ENCODE results near the gene TERB2. TPM values are rescaled to one million over a fixed set of nuclear protein-coding genes. Genes with fewer than 3 reads are reported as not detected.
"Not testable (repeated sequence)": the region's sequence is repeated elsewhere in the genome, so short reads cannot be mapped to it uniquely, and the experiment has no call there.

Gene TERB2
- total and polyA plus RNA-seq, 11 donors = not detected

GRCh38 chr15:44979617-44980339, 23.3 kb downstream of the TERB2 start:
- not testable (repeated sequence) for H3K27me3 ChIP-seq, H3K9me3 ChIP-seq, H3K4me3 ChIP-seq, H3K4me1 ChIP-seq, H3K27ac ChIP-seq, H3K36me3 ChIP-seq, DNase-seq, ATAC-seq
- intact Hi-C loops (cut with DNase I) = loop anchor here in 2 of 10 donors (10.0 kb wide), 2 partner anchors 45 to 135 kb away; partner anchors contain the start of genes DUOX2 (in 2 of the 2), DUOXA2 (in 2 of the 2) and SORD (in 1 of the 2)
- WGBS, 4 donors = 33 to 61% (median 55%) methylated on average over 1 to 2 of the region's 2 CpGs

GRCh38 chr15:44984144-44984543, 27.7 kb downstream of the TERB2 start:
- H3K4me1 ChIP-seq; H3K36me3 ChIP-seq; DNase-seq; intact Hi-C loops (cut with DNase I); H3K27ac ChIP-seq; ATAC-seq; H3K27me3 ChIP-seq; H3K9me3 ChIP-seq; H3K4me3 ChIP-seq: not testable (repeated sequence)
- 68 to 79% (median 72%) methylated on average over 1 of the region's 1 CpG for WGBS, 4 donors

GRCh38 chr15:44986346-44987055, 30.0 kb downstream of the TERB2 start:
- WGBS, 4 donors = 74 to 84% (median 75%) methylated on average over 4 of the region's 4 CpGs
- H3K4me1 ChIP-seq; H3K9me3 ChIP-seq; H3K27ac ChIP-seq; H3K4me3 ChIP-seq; H3K36me3 ChIP-seq; DNase-seq; ATAC-seq; H3K27me3 ChIP-seq; intact Hi-C loops (cut with DNase I): not testable (repeated sequence)

DNA sequence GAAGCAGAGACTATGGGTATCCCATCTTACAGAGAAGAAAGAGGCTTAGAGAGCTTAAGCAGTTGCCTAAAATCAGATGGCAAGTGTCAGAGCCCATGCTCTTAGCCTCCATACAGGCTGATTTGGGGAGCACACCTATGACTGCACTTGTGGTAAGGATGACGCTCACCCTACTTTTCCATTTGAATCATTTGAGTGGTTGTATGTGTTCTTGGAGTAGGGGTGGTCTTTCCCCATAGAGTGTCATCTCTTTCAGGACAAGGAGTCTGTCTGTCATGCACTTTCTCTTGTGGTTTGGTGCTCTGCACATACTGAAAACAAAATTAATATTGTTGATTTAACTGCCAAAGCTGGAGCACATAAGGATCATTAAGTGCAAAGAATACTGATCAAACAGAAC, 31.2 kb downstream of the TERB2 start:
- H3K27ac ChIP-seq; H3K4me3 ChIP-seq; intact Hi-C loops (cut with DNase I); ATAC-seq; H3K36me3 ChIP-seq; H3K27me3 ChIP-seq; H3K4me1 ChIP-seq; DNase-seq; H3K9me3 ChIP-seq: not testable (repeated sequence)
- WGBS, 4 donors = 88 to 100% (median 88%) methylated on average over 1 of the region's 1 CpG; no CpG with 5 or more reads in 1 of the 4 donors

DNA sequence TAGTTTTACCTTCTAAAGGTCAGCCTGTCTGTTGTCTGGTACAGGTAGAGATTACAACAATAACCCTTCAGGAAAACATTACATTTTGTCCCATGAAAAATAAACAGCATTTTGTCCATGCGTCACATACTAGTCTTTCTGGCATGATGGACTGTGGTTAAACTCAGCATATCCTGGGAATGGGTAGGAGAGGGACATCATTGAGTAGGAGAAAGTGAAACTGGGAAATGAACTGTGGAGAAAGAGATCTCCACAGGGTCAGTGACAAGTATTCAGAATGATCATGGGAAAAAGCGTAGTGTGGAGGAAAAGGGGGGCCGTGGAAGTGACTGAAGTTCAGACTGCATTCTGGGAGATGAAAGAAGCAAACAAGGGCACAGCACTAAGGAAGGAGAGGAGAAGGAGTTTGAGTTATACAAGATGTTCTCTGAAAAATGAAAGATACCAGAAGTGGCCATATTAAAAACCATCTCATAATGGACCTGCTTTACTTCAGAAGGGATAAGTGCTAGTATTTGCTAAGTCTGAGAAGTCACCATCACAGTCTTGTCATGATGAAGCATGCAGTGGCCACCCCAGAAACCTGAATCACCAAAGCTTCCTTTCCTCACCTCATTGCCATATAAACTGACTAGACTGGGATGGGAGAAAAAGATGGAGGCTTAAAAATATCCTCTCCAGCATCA, 31.8 kb downstream of the TERB2 start:
- ATAC-seq; H3K27me3 ChIP-seq; DNase-seq; H3K9me3 ChIP-seq; H3K36me3 ChIP-seq; H3K4me3 ChIP-seq; intact Hi-C loops (cut with DNase I); H3K4me1 ChIP-seq; H3K27ac ChIP-seq: not testable (repeated sequence)
- WGBS, 4 donors = 60 to 88% (median 84%) methylated on average over 1 to 3 of the region's 3 CpGs

DNA sequence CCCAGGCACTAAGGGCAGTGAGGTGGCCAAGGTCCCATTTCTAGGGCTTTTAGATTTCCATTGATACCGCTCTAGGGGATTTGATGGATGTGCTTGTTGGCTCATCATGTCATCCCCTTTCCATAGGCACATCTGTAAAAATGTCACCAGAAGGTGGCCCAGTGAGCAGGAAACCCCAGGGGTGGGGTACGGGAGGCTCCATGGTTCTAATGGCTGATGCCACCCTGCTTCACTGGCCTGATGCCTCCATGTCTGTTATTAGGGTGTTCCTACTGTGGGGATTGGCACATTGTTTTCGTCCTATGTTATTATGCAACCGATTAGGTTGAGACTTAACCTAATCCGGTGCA, 32.4 kb downstream of the TERB2 start:
- 75 to 90% (median 89%) methylated on average over 2 to 4 of the region's 5 CpGs for WGBS, 4 donors
- H3K9me3 ChIP-seq; intact Hi-C loops (cut with DNase I); DNase-seq; H3K4me1 ChIP-seq; ATAC-seq; H3K27ac ChIP-seq; H3K27me3 ChIP-seq; H3K4me3 ChIP-seq; H3K36me3 ChIP-seq: not testable (repeated sequence)

GRCh38 chr15:44997632-44998031, 41.1 kb downstream of the TERB2 start:
- WGBS, 4 donors = 81 to 87% (median 84%) methylated on average over 3 of the region's 3 CpGs
- H3K4me3 ChIP-seq; H3K27ac ChIP-seq; ATAC-seq; H3K9me3 ChIP-seq; H3K36me3 ChIP-seq; H3K27me3 ChIP-seq; H3K4me1 ChIP-seq; DNase-seq; intact Hi-C loops (cut with DNase I): not testable (repeated sequence)

All from heart left ventricle (tissue), 16 donors.